Stimulated activated CD8-positive, alpha-beta memory T cell treated with anti-CD3 and anti-CD28 coated beads, Interleukin-2, amount 100 ng/mL, for 1 hour (primary cell): ENCODE data around the gene CLIP3.
"Not testable (repeated sequence)": the region's sequence is repeated elsewhere in the genome, so short reads cannot be mapped to it uniquely, and the experiment has no call there.

Experiments
- DNase-seq, 2 donors: peaks; one replicate each; pipeline ENCODE4 v3.0.0-alpha.2; 2020; ENCODE audit warnings: low read depth in 2 of 2

The CLIP3 gene

DNA sequence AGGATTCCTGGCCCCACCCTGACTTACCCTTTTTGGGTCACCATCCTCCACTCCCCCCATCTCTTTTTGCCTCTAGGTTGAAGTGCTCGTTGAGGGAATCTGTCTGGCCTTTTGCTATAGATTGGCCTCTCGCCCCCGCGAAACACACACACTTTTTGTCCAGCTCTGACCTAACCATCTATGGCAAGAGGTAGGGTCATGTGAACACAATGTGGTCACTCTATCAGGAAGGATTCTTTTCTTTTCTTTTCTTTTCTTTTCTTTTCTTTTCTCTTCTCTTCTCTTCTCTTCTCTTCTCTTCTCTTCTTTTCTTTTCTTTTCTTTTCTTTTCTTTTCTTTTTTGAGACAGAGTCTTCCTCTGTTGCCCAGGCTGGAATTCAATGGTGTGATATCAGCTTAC, 51.7 kb downstream of the CLIP3 start:
- not testable (repeated sequence) for DNase-seq

DNA sequence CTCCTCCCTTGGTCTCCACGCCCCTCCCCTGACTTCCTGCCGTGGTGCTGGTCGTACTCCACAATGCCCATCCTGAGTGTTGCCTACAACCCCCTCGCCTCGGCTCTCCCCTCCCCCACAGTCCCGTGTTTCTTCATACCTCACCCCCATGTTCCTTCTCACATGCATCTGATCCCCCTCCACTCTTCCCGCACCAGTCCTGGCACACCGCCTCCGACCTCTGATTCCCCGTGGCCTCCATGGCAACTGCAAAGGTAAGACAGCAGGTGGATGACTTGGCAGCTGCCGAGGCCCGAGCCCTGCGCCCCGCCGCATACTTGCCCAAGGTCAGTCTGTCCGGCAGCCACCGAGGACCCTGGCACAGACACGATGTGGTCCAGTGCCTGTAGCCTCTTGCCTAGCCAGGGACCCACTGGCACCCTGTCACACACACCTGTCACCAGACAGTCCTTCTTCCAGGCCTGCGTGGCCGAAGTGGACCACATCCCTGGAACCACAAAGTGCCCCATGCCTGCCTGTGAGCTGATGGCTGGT, 53.8 kb downstream of the CLIP3 start:
- DNase-seq, result no peak

DNA sequence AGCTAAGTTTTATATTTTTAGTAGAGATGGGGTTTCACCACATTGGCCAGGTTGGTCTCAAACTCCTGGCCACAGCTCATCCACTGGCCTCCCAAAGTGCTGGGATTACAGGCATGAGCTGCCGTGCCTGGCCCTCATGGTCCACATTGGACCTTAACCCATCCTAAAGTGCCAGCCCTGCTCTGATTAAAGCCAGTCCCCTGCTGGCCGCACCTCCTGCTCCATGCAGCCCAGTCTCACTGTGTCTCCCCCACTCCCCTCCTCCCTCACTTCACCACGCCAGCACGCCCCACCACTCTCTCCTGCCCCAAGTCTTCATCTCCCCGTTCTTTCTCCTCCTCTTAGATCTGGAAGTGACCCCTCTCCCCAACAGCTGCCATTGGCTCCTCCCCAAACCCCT, 54.4 kb downstream of the CLIP3 start:
- DNase-seq, result no peak

DNA sequence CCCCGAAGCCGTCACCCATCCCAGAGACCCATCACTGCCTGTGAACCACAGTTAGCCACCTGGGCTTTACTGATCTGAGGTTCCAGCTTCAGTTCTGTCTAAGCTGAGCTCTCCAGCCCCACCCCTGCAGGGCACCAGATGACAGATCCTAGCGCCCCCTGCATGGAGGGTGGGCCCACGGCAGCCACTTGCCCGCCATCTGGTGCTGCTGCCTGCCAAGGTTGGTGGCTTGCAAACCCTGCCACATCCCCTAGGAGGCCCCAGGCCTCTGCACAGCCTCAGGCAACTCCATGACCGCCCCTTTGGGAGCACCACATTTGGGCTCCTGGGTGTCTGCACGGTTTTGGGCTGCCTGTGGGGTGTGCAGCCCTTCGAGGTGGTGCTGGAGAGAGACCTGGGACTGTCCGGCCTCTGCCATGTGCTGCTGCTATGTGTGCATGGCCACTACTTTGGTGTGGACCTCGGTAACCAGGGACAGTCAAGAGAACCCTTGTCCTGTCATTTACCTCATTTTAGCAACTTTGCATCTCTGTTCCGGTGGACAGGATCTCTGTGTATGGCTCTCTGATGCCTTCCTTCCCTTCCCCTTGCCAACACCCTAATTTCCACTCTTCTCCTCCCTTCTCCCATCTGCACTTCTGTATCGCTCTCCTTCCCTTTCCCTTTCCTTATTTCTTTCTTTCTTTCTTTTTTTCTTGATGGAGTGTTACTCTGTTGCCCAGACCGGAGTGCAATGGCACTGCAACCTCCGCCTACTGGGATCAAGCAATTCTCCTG, 55.0 kb downstream of the CLIP3 start:
- DNase-seq, result no peak

DNA sequence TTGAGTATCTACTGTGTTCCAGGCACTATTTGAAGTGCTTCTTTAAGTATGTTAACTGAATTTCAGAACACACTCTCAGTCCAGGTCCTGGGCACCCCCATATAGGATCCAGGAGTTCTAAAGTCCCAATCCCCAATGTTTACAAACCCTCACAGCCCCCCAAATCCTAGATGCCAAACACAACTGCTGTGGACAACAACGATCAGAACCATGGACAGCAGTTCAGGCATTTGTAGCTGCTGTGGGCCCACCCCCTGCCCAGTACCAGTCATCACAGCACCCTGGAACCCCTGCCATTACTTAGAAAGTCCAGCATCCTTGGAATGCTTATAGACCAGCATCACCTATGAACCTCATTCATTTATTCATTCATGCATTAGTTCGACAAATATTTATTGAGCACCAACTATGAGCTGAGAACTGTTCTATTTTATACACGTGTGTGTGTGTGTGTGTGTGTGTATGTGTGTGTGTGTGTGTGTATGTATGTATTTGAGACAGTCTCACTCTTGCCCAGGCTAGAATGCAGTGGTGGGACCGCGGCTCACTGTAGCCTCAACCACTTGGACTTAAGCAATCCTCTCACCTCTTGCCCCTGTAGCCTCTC, 57.0 kb downstream of the CLIP3 start:
- DNase-seq, result no peak

DNA sequence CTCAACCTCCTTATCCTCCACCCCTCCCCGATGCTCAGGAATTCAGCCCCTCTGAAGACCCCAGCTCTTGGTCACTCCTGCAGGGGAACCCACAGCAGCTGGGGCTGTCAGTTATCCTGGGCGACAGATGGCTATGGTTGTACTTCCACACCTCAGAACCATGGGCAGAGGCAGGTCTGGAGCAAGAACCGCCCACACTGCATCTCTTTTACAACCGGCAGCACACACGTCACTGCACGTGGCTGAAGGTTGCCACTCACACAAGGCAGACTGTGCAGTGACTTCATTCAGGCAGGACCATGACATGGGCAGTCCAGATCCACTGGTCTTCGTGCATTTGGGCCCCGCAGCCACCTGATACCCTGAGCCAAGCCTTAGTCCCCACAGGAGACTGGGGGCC, 59.2 kb downstream of the CLIP3 start:
- no peak for DNase-seq

DNA sequence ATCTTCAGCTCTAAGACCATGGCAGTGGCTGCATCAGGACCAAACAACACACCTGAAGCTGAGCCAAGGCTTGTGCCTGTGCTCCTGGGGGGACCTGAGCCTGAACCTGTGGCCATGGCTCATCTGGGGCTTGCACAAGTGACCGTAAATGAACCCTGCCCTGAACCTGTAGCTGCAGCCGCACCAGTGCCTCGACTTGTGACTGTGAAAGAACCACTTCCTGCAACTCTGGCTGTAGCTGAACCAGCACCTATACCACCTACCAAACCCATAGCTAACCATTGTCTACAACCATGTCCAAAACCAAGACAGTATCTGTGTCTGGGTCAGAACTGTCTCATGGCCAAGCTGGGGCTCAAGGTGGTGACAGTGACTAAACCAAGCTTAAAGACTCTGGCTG, 65.9 kb downstream of the CLIP3 start:
- no peak for DNase-seq
